DOHH2 (cell line): ENCODE data around the gene PSPN.

Experiments used
- H3F3A ChIP-seq: fragments of 200-600 bp; sonication (generic), shearing (Covaris generic); 2 replicates; pipeline ENCODE4 v1.6.0; 2016; ENCODE audit warnings: antibody characterized with exemption, mild to moderate bottlenecking; ENCODE audit not compliant: control insufficient read depth, insufficient read depth
- H3K27ac ChIP-seq: fragments of 200-600 bp; sonication (generic); 2 replicates; pipeline ENCODE4 v1.5.1; 2014; ENCODE audit warnings: low read depth, mild to moderate bottlenecking, low read length, moderate library complexity
- H3K27me3 ChIP-seq: fragments of 200-600 bp; sonication (generic); 2 replicates; pipeline ENCODE4 v1.6.1; 2014; ENCODE audit warnings: mild to moderate bottlenecking, low read length, mixed read lengths; ENCODE audit not compliant: control insufficient read depth
- H3K36me3 ChIP-seq: fragments of 200-600 bp; sonication (generic); 2 replicates; pipeline ENCODE4 v1.6.1; 2014; ENCODE audit warnings: mild to moderate bottlenecking, low read length, moderate library complexity, mixed read lengths; ENCODE audit not compliant: control insufficient read depth
- H3K4me1 ChIP-seq: fragments of 200-600 bp; sonication (generic); 2 replicates; pipeline ENCODE4 v1.6.1; 2014; ENCODE audit warnings: mild to moderate bottlenecking, low read length, mixed read lengths; ENCODE audit not compliant: control insufficient read depth
- H3K4me2 ChIP-seq: fragments of 200-600 bp; sonication (generic); 2 replicates; pipeline ENCODE4 v1.6.0; 2014; ENCODE audit warnings: mild to moderate bottlenecking, low read length, moderate library complexity
- H3K4me3 ChIP-seq: fragments of 200-600 bp; sonication (generic); 2 replicates; pipeline ENCODE4 v1.5.1; 2014; ENCODE audit warnings: mild to moderate bottlenecking, low read length, mixed read lengths
- H3K79me2 ChIP-seq: fragments of 200-600 bp; sonication (generic); 2 replicates; pipeline ENCODE4 v1.6.1; 2014; ENCODE audit warnings: mild to moderate bottlenecking, low read length, mixed read lengths; ENCODE audit not compliant: control insufficient read depth
- H3K9me2 ChIP-seq: fragments of 200-600 bp; sonication (generic); replicated peaks from 2 replicates; pipeline ENCODE4 v1.6.1; 2014; ENCODE audit warnings: mild to moderate bottlenecking, low read length, mixed read lengths; ENCODE audit not compliant: control insufficient read depth
- H3K9me3 ChIP-seq: fragments of 200-600 bp; sonication (generic); 2 replicates; pipeline ENCODE4 v1.6.1; 2014; ENCODE audit warnings: antibody characterized with exemption, low read length, mixed read lengths; ENCODE audit not compliant: control insufficient read depth, insufficient read depth
- H4K20me1 ChIP-seq: fragments of 200-600 bp; sonication (generic); 2 replicates; pipeline ENCODE4 v1.6.0; 2014; ENCODE audit warnings: low read depth, mild to moderate bottlenecking, antibody characterized with exemption, low read length, moderate library complexity; ENCODE audit not compliant: control insufficient read depth, insufficient read depth
- EZH2phosphoT487 ChIP-seq: fragments of 200-600 bp; sonication (generic); IDR thresholded peaks from 2 replicates; pipeline ENCODE4 v1.6.1; 2017; ENCODE audit warnings: borderline replicate concordance, mild to moderate bottlenecking, antibody characterized with exemption, low read length, moderate library complexity, mixed read lengths
- TF ChIP-seq, protein P1 (sequence below): fragments of 200-600 bp; sonication (generic); IDR thresholded peaks from one replicate; pipeline ENCODE4 v1.5.1; 2014; ENCODE audit warnings: antibody characterized with exemption, mild to moderate bottlenecking, low read depth, low read length; ENCODE audit not compliant: poor library complexity, severe bottlenecking

The PSPN gene

DNA sequence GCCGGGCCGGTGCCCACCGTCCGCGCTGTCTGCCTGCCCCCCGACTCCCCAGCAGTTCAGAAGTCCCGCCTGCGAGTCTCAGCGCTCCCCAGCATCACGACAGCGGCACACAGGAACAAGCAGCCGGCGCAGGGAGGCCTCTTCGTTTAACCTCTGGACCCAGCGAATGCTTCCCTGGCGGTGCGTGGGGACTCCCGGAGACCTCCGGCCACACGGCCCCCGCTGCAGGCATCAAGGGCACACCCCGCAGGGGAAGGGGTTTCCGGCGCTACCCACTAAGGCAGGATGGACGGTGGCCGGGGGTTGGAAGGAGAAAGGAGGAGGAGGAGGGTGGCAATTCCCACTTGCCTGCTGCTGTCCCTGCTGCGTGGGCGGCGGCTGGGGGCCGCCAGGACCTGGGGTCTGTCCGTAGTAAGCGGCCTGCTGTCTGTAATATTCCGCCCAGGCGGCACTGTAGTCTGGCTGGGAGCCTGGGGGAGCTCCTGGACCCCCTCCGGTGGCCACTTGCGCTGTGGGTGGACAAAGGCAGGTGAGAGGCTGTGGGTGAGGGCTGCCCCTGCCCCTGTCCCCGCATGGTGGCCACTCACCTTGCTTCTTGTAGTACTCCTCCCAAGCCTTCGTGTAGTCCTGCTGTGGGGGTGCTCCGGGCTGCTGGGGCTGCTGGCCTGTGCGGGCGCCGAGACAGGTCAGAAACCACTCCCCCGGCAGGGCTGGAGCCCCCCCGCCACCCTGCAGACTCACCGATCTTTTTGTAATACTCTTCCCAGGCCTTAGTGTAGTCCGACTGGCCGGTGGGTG lies 39.3 kb upstream of the PSPN start:
- TF ChIP-seq, protein P1, sequence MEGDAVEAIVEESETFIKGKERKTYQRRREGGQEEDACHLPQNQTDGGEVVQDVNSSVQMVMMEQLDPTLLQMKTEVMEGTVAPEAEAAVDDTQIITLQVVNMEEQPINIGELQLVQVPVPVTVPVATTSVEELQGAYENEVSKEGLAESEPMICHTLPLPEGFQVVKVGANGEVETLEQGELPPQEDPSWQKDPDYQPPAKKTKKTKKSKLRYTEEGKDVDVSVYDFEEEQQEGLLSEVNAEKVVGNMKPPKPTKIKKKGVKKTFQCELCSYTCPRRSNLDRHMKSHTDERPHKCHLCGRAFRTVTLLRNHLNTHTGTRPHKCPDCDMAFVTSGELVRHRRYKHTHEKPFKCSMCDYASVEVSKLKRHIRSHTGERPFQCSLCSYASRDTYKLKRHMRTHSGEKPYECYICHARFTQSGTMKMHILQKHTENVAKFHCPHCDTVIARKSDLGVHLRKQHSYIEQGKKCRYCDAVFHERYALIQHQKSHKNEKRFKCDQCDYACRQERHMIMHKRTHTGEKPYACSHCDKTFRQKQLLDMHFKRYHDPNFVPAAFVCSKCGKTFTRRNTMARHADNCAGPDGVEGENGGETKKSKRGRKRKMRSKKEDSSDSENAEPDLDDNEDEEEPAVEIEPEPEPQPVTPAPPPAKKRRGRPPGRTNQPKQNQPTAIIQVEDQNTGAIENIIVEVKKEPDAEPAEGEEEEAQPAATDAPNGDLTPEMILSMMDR, result no peak
- TF ChIP-seq EZH2phosphoT487, result no peak
- Histone ChIP-seq H3K9me3 (no peaks in the 10 kb centered on the region), H3K9me2 (no peaks in the 10 kb centered on the region), H3K36me3 (peaks cover 69% of the 10 kb centered on the region), H3F3A (peaks cover 11% of the 10 kb centered on the region), H3K4me2 (no peak overlapping the region), H3K27ac (no peak overlapping the region), H3K4me1 (no peaks in the 10 kb centered on the region), H3K27me3 (no peaks in the 10 kb centered on the region), H3K4me3 (no peak overlapping the region), H3K79me2 (peaks cover 11% of the 10 kb centered on the region), H4K20me1 (peaks cover 5% of the 10 kb centered on the region; the same call in 1 of the 2 replicates)

DNA sequence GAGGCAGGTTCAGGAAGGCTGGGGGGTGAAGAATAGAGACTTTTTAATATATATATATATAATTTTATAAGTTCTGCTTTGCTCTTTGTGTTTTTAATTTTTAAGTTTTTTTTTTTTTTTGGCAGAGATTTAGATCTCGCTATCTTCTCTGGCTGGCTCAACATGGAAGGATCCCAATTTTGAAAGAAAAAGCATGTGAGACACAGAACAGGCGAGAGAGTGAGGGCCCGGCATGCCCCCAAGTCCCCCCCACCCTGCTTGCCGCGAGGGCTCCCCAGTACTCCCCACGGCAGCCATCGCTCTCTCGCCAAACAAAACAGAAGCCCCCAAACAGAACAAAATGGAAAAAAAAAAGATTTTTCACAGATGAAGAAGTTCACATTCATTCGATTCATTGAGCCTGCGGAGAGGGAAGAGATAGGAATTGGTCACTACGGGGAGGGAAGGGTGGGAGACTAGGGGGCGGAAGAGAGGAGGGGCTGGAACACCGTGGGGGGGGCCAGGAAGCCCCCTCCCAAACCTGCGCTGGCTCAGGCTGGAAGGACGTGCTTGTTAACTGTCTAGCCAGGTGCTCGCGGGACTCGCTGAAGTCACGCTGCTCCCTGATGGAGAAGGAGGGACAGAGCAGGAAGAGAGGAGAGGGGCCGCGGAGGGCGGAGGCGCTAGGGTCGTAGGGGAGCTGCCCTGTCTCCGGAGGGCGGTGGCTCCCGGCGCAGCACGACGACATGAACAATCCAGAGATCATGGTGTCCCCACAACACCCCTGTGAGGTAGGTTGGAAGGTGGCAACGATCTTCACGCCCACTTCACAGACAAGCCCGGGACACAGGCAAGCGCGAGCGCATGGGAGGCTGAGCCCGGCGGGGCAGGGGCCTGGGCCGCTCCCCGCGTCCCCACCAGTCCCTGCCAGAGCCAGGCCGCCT lies 38.2 kb upstream of the PSPN start:
- H4K20me1 ChIP-seq, result no peaks in the 10 kb centered on the region
- no peaks in the 10 kb centered on the region for H3K27me3 ChIP-seq
- H3K36me3 ChIP-seq, result peaks cover 59% of the 10 kb centered on the region
- no peaks in the 10 kb centered on the region for H3K9me2 ChIP-seq
- H3K4me3 ChIP-seq, result no peak overlapping the region
- H3K4me2 ChIP-seq, result no peak overlapping the region
- no peak overlapping the region for H3K27ac ChIP-seq
- H3K79me2 ChIP-seq, result peaks cover under 1% of the 10 kb centered on the region
- no peak for TF ChIP-seq EZH2phosphoT487
- TF ChIP-seq, protein P1, result no peak
- H3K4me1 ChIP-seq, result no peaks in the 10 kb centered on the region
- H3F3A ChIP-seq, result peaks cover 11% of the 10 kb centered on the region
- H3K9me3 ChIP-seq, result no peaks in the 10 kb centered on the region

DNA sequence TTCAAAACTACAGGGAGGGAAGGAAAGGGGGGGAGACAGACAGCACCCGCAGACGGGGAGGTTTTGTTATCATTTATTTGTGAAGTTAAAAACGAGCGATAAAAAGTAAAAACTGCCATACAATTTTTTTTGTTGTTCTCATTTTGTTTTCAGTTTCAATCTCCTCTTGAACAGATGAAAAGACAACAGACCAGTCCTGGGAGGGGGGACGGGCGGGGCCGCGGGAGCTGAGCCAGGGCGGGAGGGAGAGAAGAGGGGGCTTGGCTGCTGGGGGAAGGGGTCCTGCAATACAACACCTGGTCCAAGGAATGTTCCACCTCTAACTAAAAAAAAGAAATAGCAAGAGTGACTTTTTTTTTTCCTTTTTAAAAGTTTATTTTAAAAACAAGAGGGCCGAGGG lies 37.6 kb upstream of the PSPN start:
- H3K9me3 ChIP-seq, result no peaks in the 10 kb centered on the region
- H3K79me2 ChIP-seq, result no peaks in the 10 kb centered on the region
- no peak overlapping the region for H3K4me2 ChIP-seq
- no peaks in the 10 kb centered on the region for H3K9me2 ChIP-seq
- H3K36me3 ChIP-seq, result peaks cover 52% of the 10 kb centered on the region
- H3K27me3 ChIP-seq, result no peaks in the 10 kb centered on the region
- H4K20me1 ChIP-seq, result no peaks in the 10 kb centered on the region
- no peak overlapping the region for H3K27ac ChIP-seq
- H3K4me3 ChIP-seq, result no peak overlapping the region
- H3F3A ChIP-seq, result peaks cover 11% of the 10 kb centered on the region
- TF ChIP-seq EZH2phosphoT487, result no peak
- TF ChIP-seq, protein P1, result no peak
- H3K4me1 ChIP-seq, result no peaks in the 10 kb centered on the region
